Measurements from ENCODE around the gene GCG.

- TF ChIP-seq POLR2A (IDR thresholded peaks at IDR 0.05) (no peak), POLR2AphosphoS5 (IDR thresholded peaks at IDR 0.05) (no peak), CTCF (IDR thresholded peaks at IDR 0.05 in 8 of 11, conservative IDR thresholded peaks at IDR 0.05 in 3 of 11) (no peak)
Observed at GRCh38 chr2:162113088-162113775, 38.8 kb downstream of the GCG start.
